ENCODE results near the gene PARD3.

The PARD3 gene

GRCh38 chr10:34135515-34135914 is 679.6 kb downstream of the PARD3 start:
- DNase-seq, result no peak

DNA sequence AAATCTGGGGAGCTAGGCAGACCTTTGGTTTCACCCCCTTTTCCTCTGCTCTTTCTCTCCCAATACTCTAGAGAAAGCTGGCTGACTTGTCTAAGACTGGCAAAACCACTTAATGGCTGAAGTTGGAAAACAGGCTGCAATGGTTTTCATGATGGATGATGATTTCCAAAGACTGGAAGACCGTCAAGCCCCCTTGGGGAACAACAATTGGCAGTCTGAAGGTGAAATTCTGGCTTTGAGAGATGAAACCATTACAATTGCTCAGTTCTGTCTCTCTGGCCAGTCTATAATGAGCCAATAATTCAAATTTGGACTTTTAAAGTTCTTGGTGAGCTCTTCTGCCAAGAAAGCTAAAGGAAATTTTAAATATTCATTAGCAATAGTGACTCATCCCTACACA is 680.5 kb downstream of the PARD3 start:
- DNase-seq, result no peak

GRCh38 chr10:34133406-34133805 is 681.7 kb downstream of the PARD3 start:
- DNase-seq, result no peak

- DNase-seq, result no peak
Measured at GRCh38 chr10:34131152-34131551, 683.9 kb downstream of the PARD3 start.

- DNase-seq, result no peak
Measured at GRCh38 chr10:34127676-34128075, 687.4 kb downstream of the PARD3 start.

GRCh38 chr10:34126371-34127151 is 688.5 kb downstream of the PARD3 start:
- no peak for DNase-seq

DNA sequence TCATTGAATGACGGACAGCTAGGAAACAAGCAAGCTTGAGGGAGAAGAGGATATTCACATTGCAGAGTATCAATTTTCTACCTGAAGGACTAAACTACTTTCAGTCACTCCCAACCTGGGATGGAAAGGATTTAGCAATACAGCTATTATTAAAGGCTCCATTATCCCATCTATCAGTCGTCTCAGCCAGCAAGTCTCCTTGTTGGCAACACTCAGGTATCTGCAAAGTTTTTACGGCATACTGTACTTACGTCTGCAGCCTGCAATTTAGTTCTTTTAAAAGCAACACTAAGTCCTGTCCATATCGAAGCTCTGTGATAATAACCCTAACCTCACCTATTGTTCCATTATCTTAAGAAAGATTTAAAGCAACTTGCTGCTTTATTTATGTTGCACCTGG is 689.4 kb downstream of the PARD3 start:
- no peak for DNase-seq

GRCh38 chr10:34124522-34125035 is 690.5 kb downstream of the PARD3 start:
- DNase-seq, result no peak

DNA sequence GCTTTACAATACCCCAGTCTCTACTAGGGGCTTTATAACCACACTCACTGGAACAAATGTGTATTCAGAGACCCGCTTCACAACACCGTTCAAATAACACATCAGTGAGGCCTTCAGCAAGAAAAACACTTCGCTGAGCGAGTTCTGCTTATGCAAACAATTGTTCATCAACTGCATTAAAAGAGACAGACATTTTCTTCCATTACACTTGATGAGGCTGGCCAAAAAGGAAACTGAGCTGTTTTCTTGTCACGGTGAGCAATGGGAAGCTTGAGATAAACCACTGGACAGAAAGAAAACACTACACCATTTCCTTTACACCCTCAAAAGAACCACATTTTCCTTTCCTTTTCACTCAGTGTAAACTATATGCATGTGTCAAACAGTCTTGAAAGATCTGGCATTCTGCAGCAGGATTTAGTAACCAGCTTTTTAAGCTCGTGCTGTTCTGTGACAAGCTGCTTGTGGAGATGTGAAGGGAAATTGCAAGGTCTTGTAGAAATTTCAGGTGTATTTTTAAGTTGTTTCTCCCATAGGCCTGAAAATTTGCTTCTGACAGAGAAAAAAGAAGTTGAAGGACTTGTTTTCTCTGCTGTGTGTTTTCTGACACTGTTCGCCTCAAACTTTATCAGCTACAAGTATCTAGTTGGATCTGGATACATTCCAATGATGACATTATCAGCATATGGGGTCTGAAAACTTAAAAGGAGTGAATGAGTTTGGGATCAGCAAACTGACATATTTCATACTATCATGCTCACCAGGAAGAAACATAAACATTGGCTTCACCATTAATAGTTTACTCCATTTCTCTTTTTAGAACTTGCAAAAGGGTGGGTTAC is 693.1 kb downstream of the PARD3 start:
- no peak for DNase-seq

DNA sequence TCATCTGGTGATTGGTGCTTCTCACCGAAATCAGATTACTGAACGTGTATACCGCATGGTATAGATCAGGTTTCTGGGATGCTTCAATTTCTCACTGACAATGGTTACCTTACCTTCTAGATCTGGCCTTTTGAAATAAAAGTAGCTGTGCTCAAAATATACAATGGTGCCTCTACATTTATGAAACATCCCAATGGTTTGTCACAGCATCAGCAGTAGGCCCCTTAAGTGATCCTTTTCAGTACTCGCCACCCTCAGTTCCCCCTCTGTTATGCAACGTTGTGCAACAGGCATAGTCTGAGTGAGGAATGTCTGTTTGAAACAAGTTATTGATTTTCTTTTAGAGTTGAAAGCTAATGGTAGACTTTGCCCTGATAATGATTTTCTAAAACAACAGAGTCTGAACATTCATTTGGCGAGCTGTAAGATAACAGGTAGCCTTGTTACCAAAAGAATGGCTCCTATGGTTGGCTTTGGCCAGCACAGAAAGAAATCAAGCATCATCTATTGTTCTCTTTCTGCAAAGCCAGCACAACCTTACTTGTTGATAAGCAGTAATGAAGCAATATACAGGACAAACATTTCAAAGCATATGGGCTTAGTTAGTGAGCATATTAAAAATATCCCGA is 693.9 kb downstream of the PARD3 start:
- DNase-seq, result no peak

DNA sequence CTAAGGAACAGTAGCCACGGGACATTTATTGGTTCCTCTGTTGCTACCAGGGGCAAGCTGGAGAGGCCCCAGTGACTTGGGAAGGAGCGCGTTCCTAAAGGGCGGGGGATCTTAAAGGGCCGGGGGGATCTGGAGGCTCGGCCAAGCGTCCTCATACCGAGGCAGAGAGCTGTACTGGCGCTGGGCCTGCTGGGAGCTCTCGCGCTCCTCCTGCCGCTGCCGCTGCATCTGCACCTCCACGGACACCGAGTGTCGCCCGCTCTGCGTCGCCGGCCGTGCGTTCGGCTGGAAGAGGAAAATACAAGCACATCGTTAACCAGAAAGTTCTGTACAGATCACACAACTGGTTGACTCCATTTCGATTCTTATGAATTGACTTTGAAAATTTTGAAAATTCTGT is 695.6 kb downstream of the PARD3 start:
- DNase-seq, result no peak

GRCh38 chr10:34116681-34117271 is 698.3 kb downstream of the PARD3 start:
- no peak for DNase-seq

GRCh38 chr10:34116220-34116641 is 698.9 kb downstream of the PARD3 start:
- no peak for DNase-seq

GRCh38 chr10:34114914-34115313 is 700.2 kb downstream of the PARD3 start:
- DNase-seq, result no peak

DNA sequence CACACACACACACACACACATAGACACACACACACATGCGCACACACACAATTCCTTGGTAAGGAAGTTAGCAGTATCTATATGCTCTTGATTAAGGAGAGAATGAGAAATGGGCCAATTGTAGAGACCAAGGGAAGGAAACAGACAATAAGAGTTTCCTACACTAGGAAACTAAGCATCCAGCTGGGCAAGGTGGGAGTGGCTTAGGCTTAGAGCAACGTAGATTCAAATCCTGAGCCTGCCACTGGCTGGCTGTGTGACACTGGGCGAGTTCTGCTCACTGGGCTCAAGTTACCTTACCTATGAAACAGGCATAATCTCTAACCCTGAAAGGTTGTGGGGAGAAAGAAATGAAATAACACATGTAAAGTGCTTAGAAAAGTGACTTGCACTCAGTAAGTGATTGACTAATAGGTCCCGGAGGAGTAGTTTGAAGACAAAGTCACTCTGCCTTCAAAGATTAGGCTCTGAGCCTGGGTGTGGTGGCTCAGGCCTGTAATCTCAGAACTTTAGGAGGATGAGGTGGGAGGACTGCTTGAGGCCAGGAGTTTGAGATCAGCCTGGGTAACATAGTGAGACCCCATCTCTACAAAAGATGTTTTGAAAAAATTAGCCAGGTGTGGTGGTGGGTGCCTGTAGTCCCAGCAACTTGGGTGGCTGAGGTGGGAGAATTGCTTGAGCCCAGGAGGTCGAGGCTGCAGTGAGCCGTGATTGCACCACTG is 701.4 kb downstream of the PARD3 start:
- DNase-seq, result no peak

DNA sequence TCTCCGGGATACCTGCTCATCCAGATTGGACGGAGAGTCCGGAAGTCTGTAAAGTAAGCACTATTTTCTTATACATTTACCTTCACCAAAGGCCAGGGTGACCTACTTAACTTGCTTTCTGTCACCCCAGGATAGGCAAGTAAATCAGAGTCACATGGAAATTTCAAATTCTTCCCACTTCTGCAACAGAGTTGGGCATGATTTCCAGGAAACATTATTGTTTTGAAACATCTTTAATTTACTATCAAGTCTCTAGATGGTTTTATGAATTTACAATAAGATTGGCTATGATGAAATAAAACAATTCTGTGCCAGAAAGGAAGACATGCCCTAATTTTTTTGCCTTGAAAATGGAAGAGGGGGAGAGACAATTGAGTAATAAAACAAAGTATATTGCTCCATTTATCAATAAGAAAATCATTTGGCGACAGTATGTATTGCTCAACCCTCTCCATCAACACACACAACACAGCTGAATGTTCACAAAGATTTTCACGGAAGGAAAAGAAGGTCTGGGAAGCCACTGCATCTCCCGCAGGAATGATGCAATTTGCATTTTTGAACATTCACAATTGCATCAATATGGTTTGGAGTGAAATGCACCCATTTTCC is 702.8 kb downstream of the PARD3 start:
- no peak for DNase-seq

- DNase-seq, result no peak
Measured at GRCh38 chr10:34111179-34111578, 703.9 kb downstream of the PARD3 start.

DNA sequence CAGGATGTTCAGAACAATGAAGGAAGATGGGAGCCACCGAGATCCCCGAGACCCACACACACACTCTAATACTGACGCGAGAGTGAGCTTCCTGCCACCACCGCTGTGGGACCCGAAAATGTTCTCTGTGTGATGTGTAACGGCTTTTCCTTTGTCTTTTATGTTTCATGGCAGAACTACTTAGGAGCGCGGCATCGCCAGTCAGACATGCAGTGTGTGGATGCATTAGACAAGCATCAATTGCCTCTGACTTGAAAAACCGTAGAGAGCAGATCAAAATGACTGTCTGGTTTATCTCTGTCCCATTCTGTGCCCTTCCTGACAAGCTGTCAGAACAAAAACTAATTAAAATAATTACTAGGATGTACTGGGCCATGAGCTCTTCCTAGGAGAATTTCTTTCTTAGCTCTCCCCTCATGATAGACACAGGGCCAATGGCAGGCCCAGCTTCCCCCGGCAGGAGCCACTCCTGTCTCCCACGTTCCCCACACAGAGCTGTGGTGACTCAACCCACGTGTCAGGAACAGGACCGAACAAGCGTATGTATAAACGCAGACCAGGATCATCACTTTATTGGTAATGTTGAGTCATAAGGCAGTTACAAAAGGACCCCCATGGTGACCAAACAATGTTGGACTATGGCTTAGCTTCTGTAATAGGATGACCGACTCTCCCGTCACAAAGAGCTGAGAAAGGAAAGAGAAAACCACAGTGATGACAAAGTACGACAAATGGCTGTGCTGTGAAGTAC is 705.0 kb downstream of the PARD3 start:
- no peak for DNase-seq

DNA sequence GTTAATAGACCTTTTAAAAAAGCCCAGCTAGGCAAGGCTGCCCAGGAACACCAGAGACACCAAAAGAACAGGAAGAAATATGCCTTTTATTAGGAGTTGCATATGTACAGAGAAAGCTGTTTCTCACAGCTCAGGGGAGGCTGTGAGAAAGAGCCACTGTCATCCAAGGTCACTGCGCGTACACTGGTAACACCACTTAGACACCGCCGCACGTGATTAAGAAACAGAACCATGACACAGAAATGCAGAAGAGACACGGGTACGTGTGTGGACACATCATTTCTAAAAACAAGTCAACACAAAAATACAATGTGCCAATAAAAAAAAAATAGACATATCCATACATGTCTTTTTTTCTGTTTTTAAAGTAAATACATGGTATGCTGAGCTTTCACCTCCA is 705.6 kb downstream of the PARD3 start:
- no peak for DNase-seq

DNA sequence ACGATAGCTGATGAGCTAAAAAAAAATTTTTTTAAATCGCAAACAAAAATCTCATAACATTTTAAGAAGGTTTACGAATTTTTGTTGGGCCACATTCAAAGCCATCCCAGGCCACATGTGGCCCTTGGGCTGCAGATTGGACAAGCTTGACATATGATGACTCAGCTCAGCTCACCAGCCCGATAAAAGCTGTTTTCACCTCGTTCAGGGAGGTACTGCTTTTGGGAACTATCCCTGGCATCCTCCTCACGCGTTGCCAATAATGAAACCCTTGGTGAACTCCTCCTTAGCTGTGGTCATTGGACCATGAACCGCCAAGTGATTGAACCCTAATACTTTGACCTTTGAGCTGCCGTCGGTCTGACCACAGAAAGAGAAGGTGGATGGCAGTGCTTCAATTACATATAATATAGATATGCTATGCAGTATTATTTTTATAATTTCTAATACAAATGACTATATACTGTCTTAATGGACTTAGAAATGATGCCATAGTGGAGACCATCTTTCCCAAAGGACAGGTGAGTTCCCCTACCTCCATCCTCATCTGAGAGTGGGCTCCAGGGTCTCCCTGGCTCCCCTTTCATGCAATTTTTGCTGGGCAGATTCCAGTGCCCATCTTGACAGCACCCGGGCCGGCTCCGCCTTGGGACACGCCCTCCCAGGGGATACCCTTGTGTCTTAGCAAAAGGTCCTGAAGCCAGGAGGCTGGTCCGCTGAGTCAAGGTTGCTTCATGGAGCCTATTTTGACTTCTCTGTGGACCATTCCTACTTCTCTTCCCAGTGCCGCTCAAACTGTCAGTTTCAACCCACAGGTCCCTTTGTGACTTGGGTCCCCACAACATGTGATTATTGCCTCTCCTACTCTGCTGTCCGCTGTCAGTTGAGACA is 707.2 kb downstream of the PARD3 start:
- DNase-seq, result no peak
